ENCODE measurements around the gene NEK4. TPM values are rescaled to one million over a fixed set of nuclear protein-coding genes. Genes with fewer than 3 reads are reported as not detected.
"Not testable (repeated sequence)": the region's sequence is repeated elsewhere in the genome, so short reads cannot be mapped to it uniquely, and the experiment has no call there.

The NEK4 gene
- total RNA-seq, 8 experiments from 2014 or later, result 8.0 to 32.5 (median 20.7) TPM

DNA sequence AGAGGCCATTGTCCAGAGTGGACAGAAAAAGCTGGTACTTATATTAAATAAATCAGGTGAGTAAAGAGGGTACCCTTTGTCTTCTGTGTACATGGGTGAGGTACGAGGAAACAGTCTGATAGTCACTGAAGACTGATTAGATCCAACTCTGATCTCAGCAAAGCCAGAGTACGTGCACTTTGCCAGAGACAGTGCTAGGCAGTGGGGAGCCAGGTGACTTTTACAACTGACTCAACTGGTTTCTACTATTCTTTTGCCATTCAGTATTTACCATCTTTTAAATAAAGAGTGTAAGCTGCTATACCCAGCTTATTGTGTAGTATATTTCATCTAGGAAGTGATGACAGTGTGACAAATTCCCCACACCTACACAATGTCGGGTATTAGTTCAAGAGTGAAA lies 81.6 kb downstream of the NEK4 start:
- no peak for ATAC-seq (replicated peaks in 6 of 8)
- in situ Hi-C loops (cut with MboI; ENCODE audit: low pct_unique_long_range_greater_than_20kb in 2 of 9, low sequenced_read_pairs in 9 of 9, unreplicated experiment in 9 of 9), result no loop called here
- Histone ChIP-seq H3K4me1 (replicated peaks in 1 of 2) (peaks cover 7 to 10% of the 10 kb centered on the region in 2 donors), H3K4me3 (no peak overlapping the region), H3K27ac (no peak overlapping the region)
- 0 to 100% (median 91%) methylated on average over 1 to 3 of the region's 3 CpGs; no CpG with 5 or more reads in 2 of the 10 experiments for WGBS, 10 experiments

DNA sequence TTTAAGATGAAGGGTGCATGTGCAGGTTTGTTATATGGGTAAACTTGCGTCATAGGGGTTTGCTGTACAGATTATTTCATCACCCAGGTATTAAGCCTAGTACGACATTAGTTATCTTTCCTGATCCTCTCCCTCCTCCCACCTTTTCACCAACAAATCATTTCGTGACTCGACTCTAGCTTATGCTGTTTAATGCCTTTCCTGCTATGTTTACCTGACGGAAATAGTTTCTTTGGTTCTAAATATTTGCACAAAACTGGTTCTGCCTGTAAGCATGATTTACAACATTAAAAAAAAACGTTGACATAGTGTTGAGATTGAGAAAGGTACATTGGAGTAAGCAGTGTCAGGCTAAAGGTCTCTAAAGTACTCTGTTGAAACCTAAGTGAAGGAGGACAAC lies 82.5 kb downstream of the NEK4 start:
- Histone ChIP-seq H3K4me1 (replicated peaks in 1 of 2) (peaks cover 7 to 12% of the 10 kb centered on the region in 2 donors), H3K4me3 (no peak overlapping the region), H3K27ac (no peak overlapping the region)
- in situ Hi-C loops (cut with MboI; ENCODE audit: low pct_unique_long_range_greater_than_20kb in 2 of 9, low sequenced_read_pairs in 9 of 9, unreplicated experiment in 9 of 9), result no loop called here
- no peak for ATAC-seq (replicated peaks in 6 of 8)
- WGBS, 10 experiments, result 70 to 100% (median 92%) methylated on average over 2 to 6 of the region's 6 CpGs

DNA sequence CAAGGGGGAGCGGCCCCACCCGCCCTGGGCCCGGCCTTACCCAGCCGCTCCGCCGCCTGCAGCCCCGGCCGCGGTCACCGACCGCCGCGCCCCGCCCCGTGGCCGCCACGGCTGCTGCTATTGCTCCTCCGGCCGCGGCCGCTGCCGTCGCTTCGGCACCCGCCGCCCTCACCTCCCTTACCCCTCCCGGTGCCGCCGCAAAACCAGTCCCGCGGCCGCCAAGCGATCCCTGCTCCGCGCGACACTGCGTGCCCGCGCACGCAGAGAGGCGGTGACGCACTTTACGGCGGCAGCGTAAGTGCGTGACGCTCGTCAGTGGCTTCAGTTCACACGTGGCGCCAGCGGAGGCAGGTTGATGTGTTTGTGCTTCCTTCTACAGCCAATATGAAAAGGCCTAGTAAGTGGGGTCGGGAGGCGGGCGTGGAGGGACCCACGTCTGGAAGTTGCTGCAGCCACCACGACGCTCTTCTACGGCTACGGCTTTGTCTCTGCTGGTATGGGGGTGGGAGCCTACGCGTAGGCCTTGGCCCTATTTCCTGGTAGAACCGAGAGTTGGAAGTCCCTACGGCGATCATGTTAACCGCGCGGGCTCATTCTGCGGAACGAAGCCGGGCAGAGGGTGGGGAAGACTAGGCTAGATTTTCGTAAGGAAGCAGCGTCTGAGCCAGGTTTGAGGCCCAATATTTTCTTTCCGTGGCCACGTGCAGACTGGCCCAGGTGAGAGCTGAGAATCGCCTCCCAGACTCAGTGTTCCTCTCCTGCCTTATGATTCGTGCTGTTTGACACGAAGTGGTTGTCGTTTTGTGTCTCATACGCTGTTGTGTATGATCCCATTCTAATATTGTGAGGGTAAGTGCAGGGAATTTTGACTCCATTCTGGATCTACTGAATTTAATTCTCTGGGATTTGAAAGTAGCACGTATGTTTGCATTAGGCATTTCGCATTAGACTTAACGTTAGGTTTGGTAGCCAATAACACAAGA lies 84.7 kb downstream of the NEK4 start, which contains the start of the genes GNL3 and PBRM1:
Gene GNL3 (plus strand): TSS at position 324 of the 983 bp plus-strand sequence. CDS start 61 bp downstream, at position 385.
Gene PBRM1 (minus strand): TSS at position 205 of the 983 bp plus-strand sequence.
- in situ Hi-C loops (cut with MboI; ENCODE audit: low pct_unique_long_range_greater_than_20kb in 2 of 9, low sequenced_read_pairs in 9 of 9, unreplicated experiment in 9 of 9), result no loop called here
- peaks cover 12 to 17% of the 10 kb centered on the region in 2 donors for H3K4me1 ChIP-seq (replicated peaks in 1 of 2)
- 0 to 1% (median 0%) methylated on average over 1 to 13 of the region's 82 CpGs; no CpG with 5 or more reads in 1 of the 10 experiments for WGBS, 10 experiments
- H3K27ac ChIP-seq, result peak within 1 kb of the TSS; percentile 99
- H3K4me3 ChIP-seq, result peak within 1 kb of the TSS; percentile 56 to 94 (median 77)
- ATAC-seq (replicated peaks in 6 of 8), result peak; percentile 74 to 92 (median 87)

DNA sequence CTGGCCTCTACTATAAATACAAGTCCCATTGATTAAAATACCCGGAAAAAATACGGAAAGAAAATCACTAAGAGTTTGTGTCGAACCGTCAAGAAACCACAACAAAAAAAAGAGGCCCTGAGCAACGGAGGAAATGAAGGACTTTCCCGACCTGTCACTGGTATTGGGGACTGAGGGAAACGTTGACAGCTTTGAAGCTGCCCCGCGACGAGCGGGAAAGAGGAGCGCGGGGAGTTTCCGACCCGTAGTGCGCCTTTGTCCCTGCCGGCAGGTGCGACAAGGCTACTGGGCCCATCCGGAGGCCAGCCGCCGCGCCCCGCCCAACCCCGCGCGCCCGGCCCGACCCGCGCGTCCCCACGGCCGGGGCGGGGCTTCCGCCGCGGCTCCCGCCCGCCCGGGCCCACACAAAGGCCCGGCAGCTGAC lies 85.4 kb downstream of the NEK4 start:
- 0 to 3% (median 0%) methylated on average over 3 to 8 of the region's 41 CpGs; no CpG with 5 or more reads in 3 of the 10 experiments for WGBS, 10 experiments
- in situ Hi-C loops (cut with MboI; ENCODE audit: low pct_unique_long_range_greater_than_20kb in 2 of 9, low sequenced_read_pairs in 9 of 9, unreplicated experiment in 9 of 9), result no loop called here

DNA sequence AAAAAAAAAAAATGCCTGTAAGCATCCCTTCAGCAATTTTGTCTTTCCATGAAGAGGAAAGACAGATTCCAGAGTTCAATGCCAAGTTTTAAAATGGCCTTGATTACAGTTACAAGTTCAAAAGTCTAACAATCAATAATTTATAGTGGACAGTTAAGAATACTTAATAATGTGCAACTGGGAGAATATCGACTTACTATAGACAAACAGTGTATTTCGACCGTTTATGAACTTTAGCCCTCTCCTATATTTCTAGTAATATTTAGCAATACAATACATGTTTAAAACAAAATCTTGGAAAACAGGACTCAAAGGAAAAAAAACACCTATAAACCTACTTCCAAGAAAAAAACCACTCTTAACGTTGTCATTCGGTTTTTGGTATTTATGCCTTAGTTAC lies 86.6 kb downstream of the NEK4 start:
- 43 to 87% (median 81%) methylated on average over 2 to 5 of the region's 5 CpGs; no CpG with 5 or more reads in 1 of the 10 experiments for WGBS, 10 experiments
- peaks cover 12 to 17% of the 10 kb centered on the region in 2 donors for H3K4me1 ChIP-seq (replicated peaks in 1 of 2)
- no peak for ATAC-seq (replicated peaks in 6 of 8)
- peak overlapping the region in 4 of 5 donors; percentile 56 to 94 (median 83) for H3K4me3 ChIP-seq
- no peak overlapping the region for H3K27ac ChIP-seq
- in situ Hi-C loops (cut with MboI; ENCODE audit: low pct_unique_long_range_greater_than_20kb in 2 of 9, low sequenced_read_pairs in 9 of 9, unreplicated experiment in 9 of 9), result no loop called here

More for the DNA sequence above, 85.4 kb downstream of the NEK4 start:
- peak; percentile 77 to 92 (median 88) for ATAC-seq (replicated peaks in 6 of 8)
- Histone ChIP-seq H3K27ac (peak overlapping the region; percentile 99), H3K4me1 (replicated peaks in 1 of 2) (peaks cover 12 to 17% of the 10 kb centered on the region in 2 donors), H3K4me3 (peak overlapping the region; percentile 56 to 94 (median 77))

DNA sequence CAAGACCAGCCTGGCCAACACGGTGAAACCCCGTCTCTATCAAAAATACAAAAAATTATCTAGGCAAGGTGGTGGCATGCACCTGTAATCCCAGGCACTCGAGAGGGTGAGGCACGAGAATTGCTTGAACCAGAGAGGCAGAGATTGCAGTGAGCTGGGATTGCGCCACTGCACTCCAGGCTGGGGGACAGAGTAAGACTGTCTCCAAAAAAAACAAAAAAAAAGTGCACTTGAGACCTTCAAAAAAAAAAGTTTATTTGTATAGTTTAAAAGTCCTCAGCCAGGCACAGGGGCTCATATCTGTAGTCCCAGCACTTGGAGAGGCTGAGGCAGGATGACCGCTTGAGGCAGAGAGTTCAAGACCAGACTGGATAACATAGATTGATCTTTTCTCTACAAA lies 87.1 kb downstream of the NEK4 start:
- in situ Hi-C loops (cut with MboI; ENCODE audit: low pct_unique_long_range_greater_than_20kb in 2 of 9, low sequenced_read_pairs in 9 of 9, unreplicated experiment in 9 of 9), result no loop called here
- no peak overlapping the region for H3K27ac ChIP-seq
- peaks cover 12 to 17% of the 10 kb centered on the region in 2 donors for H3K4me1 ChIP-seq (replicated peaks in 1 of 2)
- 40 to 100% (median 89%) methylated on average over 1 to 6 of the region's 6 CpGs; no CpG with 5 or more reads in 3 of the 10 experiments for WGBS, 10 experiments
- ATAC-seq (replicated peaks in 6 of 8), result no peak
- H3K4me3 ChIP-seq, result no peak overlapping the region

DNA sequence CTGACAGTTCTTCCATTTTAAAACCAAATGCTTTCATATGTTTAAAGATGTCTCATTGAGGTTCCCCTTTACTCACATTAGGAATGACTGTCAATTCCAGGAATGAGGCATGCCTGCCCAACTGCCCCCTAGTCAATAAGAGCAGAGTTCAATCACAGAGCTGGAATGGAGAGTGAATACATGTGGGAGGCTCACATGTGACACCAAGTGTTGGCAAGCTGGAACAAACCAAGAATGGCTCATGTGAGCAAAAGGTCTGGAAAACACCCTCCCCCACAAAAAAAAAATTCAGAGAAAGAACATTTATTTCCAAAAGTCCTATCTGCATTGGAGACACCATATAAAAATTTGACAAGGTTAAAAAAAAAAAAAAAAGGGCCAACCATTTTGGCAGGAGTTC lies 88.7 kb downstream of the NEK4 start:
- Histone ChIP-seq H3K27ac (no peak overlapping the region), H3K4me3 (no peak overlapping the region), H3K4me1 (replicated peaks in 1 of 2) (peaks cover 10 to 13% of the 10 kb centered on the region in 2 donors)
- in situ Hi-C loops (cut with MboI; ENCODE audit: low pct_unique_long_range_greater_than_20kb in 2 of 9, low sequenced_read_pairs in 9 of 9, unreplicated experiment in 9 of 9), result no loop called here
- peak in 2 of 8 experiments; percentile 13 to 39 for ATAC-seq (replicated peaks in 6 of 8)

DNA sequence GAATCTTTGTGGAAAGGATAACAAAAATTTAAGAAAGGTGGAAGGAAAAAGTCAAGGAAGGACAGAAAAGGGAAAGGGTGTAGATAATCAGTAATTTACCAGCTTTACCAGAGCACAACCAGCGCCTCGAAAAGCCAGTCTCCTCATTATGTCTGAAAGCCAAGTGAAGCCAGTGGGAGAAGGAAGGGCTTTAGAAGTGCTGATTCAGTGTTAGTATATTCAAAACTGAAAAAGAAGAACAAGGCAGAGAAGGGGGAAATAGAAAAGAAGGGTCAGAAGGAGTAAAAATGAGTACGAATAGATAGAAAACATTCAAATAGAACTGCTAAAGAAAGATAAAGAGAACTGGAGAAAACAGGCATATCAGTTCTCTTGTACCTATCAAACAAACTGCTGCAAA lies 89.1 kb downstream of the NEK4 start:
- ATAC-seq (replicated peaks in 6 of 8), result no peak

DNA sequence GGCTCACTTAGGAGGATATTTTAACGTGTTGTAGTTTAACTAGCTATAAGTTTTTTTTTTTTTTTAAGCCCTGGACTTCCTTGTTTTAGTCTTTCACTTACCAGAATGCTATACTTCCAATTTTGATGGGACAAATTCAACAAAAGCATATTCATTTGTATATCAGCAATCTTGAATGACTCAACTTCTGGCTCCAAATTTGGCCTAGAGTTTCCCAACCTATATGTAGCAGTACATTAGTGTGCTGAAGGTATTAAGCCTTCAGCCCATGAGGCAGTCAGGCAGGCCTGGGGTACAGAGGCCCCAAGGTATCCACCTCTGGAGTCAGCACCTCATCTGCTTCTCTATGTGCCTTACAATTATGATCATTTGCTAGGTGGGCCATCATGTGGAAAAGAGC lies 90.9 kb downstream of the NEK4 start:
- in situ Hi-C loops (cut with MboI; ENCODE audit: low pct_unique_long_range_greater_than_20kb in 2 of 9, low sequenced_read_pairs in 9 of 9, unreplicated experiment in 9 of 9), result no loop called here
- no peak overlapping the region for H3K4me3 ChIP-seq
- peaks cover 5 to 12% of the 10 kb centered on the region in 2 donors for H3K4me1 ChIP-seq (replicated peaks in 1 of 2)
- ATAC-seq (replicated peaks in 6 of 8), result no peak
- no peak overlapping the region for H3K27ac ChIP-seq
- 100% methylated on average over 1 of the region's 1 CpG; no CpG with 5 or more reads in 3 of the 10 experiments for WGBS, 10 experiments

More for the DNA sequence above, 89.1 kb downstream of the NEK4 start:
- in situ Hi-C loops (cut with MboI; ENCODE audit: low pct_unique_long_range_greater_than_20kb in 2 of 9, low sequenced_read_pairs in 9 of 9, unreplicated experiment in 9 of 9), result no loop called here
- H3K4me1 ChIP-seq (replicated peaks in 1 of 2), result peaks cover 6 to 12% of the 10 kb centered on the region in 2 donors
- no peak overlapping the region for H3K4me3 ChIP-seq
- H3K27ac ChIP-seq, result no peak overlapping the region
- 30 to 100% (median 78%) methylated on average over 2 to 3 of the region's 3 CpGs; no CpG with 5 or more reads in 1 of the 10 experiments for WGBS, 10 experiments

DNA sequence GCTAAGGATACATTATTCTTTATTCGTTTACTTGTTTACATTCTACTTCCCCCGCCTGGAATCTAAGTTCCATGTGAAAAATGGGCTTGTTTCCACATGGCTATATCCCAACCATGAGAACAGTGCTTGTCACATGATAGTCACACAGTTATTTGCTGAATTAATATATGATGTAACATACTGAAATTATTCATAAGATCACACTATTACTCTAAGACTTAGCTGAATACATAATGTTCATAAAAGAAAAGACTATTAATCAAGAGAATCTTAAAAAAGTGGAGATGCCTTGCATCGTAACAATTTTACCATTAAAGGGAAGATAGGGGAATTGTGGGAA lies 91.6 kb downstream of the NEK4 start:
- in situ Hi-C loops (cut with MboI; ENCODE audit: low pct_unique_long_range_greater_than_20kb in 2 of 9, low sequenced_read_pairs in 9 of 9, unreplicated experiment in 9 of 9), result no loop called here
- WGBS, 10 experiments, result 71 to 100% (median 87%) methylated on average over 1 to 3 of the region's 3 CpGs; no CpG with 5 or more reads in 2 of the 10 experiments
- Histone ChIP-seq H3K27ac (no peak overlapping the region), H3K4me3 (no peak overlapping the region), H3K4me1 (replicated peaks in 1 of 2) (peaks cover 5 to 6% of the 10 kb centered on the region in 2 donors)
- ATAC-seq (replicated peaks in 6 of 8), result peak in 3 of 8 experiments; percentile 52 to 83 (median 78)

DNA sequence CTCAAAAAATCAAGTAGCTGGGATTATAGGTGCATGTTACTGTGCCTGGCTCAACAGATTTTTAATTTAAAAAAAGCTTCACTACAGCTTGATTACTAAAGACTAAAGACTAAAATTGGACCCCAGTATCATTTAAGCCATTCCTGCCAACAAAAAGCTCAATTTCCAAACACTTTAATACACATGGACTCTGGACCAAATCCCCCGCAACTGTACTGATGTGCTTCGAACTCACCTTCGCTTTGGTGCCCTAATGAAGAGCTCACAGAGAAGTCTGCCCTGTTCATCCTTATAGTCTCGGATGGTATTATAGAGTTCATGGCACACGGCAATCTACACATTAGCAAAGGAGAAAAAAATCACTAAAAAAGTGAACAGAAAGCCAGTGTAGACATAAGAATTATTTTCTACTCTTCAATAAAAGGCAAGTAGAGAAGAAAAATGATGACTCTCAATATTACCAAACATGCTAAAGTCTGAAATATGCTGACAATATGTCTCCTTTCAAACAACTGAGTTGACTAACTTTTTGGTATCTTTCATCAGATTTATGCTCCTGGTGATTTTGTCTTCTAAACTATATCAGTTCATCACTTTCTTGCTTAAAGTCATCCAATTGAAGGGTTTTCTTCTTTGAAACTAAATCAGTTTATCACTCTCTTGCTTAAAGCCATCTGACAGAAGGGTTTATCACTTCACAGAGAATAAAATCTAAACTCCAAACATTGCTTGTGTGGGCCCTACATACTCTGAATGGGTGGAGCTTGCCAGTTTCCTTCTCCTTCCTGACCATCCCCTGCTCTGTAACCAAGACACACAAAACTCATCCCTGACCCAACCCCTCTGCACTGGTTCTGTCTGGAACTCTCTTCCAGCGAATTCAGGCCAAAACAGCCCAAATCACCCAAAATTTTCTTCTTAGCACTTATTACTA lies 92.2 kb downstream of the NEK4 start:
- in situ Hi-C loops (cut with MboI; ENCODE audit: low pct_unique_long_range_greater_than_20kb in 2 of 9, low sequenced_read_pairs in 9 of 9, unreplicated experiment in 9 of 9), result no loop called here
- 98 to 100% (median 100%) methylated on average over 1 to 6 of the region's 6 CpGs; no CpG with 5 or more reads in 1 of the 10 experiments for WGBS, 10 experiments
- Histone ChIP-seq H3K27ac (no peak overlapping the region), H3K4me3 (no peak overlapping the region), H3K4me1 (replicated peaks in 1 of 2) (peaks cover 4 to 5% of the 10 kb centered on the region in 2 donors)
- ATAC-seq (replicated peaks in 6 of 8), result peak in 5 of 8 experiments; percentile 7 to 65 (median 35)

DNA sequence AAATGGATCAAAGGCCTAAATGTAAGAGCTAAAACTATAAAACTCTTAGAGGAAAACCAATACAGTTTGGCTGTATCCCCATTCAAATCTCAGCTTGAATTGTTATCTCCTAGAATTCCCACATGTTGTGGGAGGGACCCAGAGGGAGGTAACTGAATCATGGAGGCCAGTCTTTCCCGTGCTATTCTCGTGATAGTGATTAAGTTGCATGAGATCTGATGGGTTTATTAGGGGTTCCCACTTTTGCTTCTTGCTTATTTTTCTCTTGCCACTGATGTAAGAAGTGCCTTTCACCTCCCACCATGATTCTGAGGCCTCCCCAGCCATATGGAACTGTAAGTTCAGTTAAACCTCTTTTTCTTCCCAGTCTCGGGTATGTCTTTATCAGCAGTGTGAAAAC lies 94.5 kb downstream of the NEK4 start:
- WGBS, 10 experiments, result 67 to 100% (median 83%) methylated on average over 1 to 3 of the region's 3 CpGs; no CpG with 5 or more reads in 3 of the 10 experiments
- H3K4me1 ChIP-seq (replicated peaks in 1 of 2); in situ Hi-C loops (cut with MboI; ENCODE audit: low pct_unique_long_range_greater_than_20kb in 2 of 9, low sequenced_read_pairs in 9 of 9, unreplicated experiment in 9 of 9); H3K4me3 ChIP-seq; H3K27ac ChIP-seq; ATAC-seq (replicated peaks in 6 of 8): not testable (repeated sequence)

All from motor neuron (in vitro differentiated cells).